ENCODE measurements around the gene KDM5B. TPM values are rescaled to one million over a fixed set of nuclear protein-coding genes. Genes with fewer than 3 reads are reported as not detected.

Gene KDM5B
- total and polyA plus RNA-seq, 2 of the 8 experiments (the other 6 are each of a cell fraction or from before 2014, with no cell fraction given), result 73.3 to 210 TPM

DNA sequence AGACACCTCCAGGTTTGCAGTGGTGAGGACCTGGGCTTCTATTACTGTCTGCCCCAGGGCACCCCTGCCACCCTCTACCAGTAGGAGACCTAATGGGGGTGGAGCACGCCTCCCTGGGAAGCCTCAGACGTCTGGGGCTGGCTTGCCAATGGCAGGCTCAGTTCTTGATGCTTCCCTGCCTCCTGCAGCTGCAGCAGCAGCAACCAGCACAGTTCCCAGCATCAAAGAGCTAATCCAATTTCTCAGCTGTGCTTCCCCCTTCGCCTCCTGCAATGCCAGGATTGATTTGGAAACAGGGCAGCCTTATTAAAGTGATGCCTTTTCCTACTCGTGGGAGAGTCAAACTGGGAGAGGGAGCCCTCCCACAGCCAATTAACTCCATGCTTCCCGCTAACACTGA lies 106.1 kb downstream of the KDM5B start:
- Histone ChIP-seq H3K27ac (ENCODE audit: low read depth, low read length) (no peak overlapping the region), H3K4me2 (ENCODE audit: insufficient read depth in 1 of 2, low read depth in 2 of 2, low read length in 2 of 2) (no peak overlapping the region), H3K23me2 (ENCODE audit: low read depth, low read length) (no peaks in the 10 kb centered on the region), H2AK5ac (ENCODE audit: low read depth, low read length) (no peak overlapping the region), H3K56ac (replicated peaks; ENCODE audit: insufficient read length, low read depth, low read length) (no peak overlapping the region), H3K36me3 (ENCODE audit: control insufficient read depth in 2 of 4, insufficient read depth in 4 of 4, low read length in 3 of 4) (no peaks in the 10 kb centered on the region), H2BK20ac (ENCODE audit: low read length) (no peak overlapping the region), H3K4ac (replicated peaks; ENCODE audit: insufficient read length, low read depth, low read length) (no peak overlapping the region), H4K91ac (replicated peaks; ENCODE audit: insufficient read length, low read length) (no peak overlapping the region), H3K9me3 (ENCODE audit: insufficient read depth in 2 of 2, low read depth in 1 of 2, low read length in 1 of 2) (no peaks in the 10 kb centered on the region), H2BK12ac (ENCODE audit: low read depth, low read length) (no peak overlapping the region), H4K20me1 (replicated peaks in 1 of 2; ENCODE audit: control insufficient read depth in 1 of 2, insufficient read depth in 2 of 2, low read length in 2 of 2) (peaks cover 2% of the 10 kb centered on the region in 2 experiments), H3K79me1 (ENCODE audit: low read depth, low read length) (no peaks in the 10 kb centered on the region; the same call in 1 of the 2 replicates), H4K8ac (ENCODE audit: extremely low read depth, insufficient read depth, low read length) (no peak overlapping the region), H2BK120ac (replicated peaks; ENCODE audit: low read depth, low read length) (no peak overlapping the region), H3K4me3 (ENCODE audit: extremely low read depth in 1 of 4, insufficient read depth in 2 of 4, low read depth in 3 of 4, low read length in 4 of 4) (no peak overlapping the region), H2BK15ac (ENCODE audit: low read length) (no peak overlapping the region), H3K9ac (replicated peaks in 1 of 4; ENCODE audit: extremely low read depth in 1 of 4, low read depth in 3 of 4, low read length in 3 of 4) (no peak overlapping the region), H3K18ac (ENCODE audit: extremely low read depth, low read length) (no peak overlapping the region), H3K23ac (ENCODE audit: insufficient read length) (no peak overlapping the region), H2AFZ (ENCODE audit: low read length) (no peak overlapping the region), H4K5ac (ENCODE audit: insufficient read length, low read depth, low read length) (no peak overlapping the region), H3K14ac (ENCODE audit: insufficient read length) (no peak overlapping the region), H3K4me1 (replicated peaks in 1 of 4; ENCODE audit: control insufficient read depth in 3 of 4, insufficient read depth in 4 of 4, low read length in 3 of 4) (peaks cover 0 to 8% (median 3%) of the 10 kb centered on the region in 4 experiments; a peak in 4 of 7 replicates), H2BK5ac (ENCODE audit: low read depth, low read length) (no peak overlapping the region), H3K79me2 (ENCODE audit: control insufficient read depth in 1 of 2, insufficient read depth in 2 of 2, low read length in 2 of 2) (no peaks in the 10 kb centered on the region), H3K27me3 (replicated peaks in 1 of 4; ENCODE audit: control insufficient read depth in 3 of 4, extremely low read depth in 1 of 4, insufficient read depth in 3 of 4, low read length in 3 of 4) (no peaks in the 10 kb centered on the region)
- DNase-seq (ENCODE audit: low read depth in 1 of 2, low spot score in 2 of 2), result no peak
- POLR2A ChIA-PET (ENCODE audit: partially characterized antibody), result interaction anchor here (0.6 kb wide), 1 partner anchor 131 kb away, joined by 3 read pairs; no protein-coding TSS in a partner anchor
- WGBS, 2 experiments (ENCODE audit: extremely low coverage in 1 of 2, insufficient coverage in 1 of 2, insufficient read length in 1 of 2, insufficient replicate concordance in 2 of 2, low coverage in 1 of 2, low lambda C conversion rate in 2 of 2, missing lambda C conversion rate in 1 of 2), result 73% methylated on average over 5 of the region's 5 CpGs; no CpG with 5 or more reads in 1 of the 2 experiments
- no peak for FAIRE-seq
- CTCF ChIA-PET (ENCODE audit: partially characterized antibody), result interaction anchor here (0.6 to 11.3 kb wide), 7 partner anchors 10 to 238 kb away, joined by 3 to 180 read pairs (median 5); partner anchors contain the start of gene SYT2
- no peak for TF ChIP-seq JUN (IDR thresholded peaks at IDR 0.05; ENCODE audit: low read depth, low read length)
- no peak for TF ChIP-seq CTBP2 (IDR thresholded peaks at IDR 0.05; ENCODE audit: borderline replicate concordance, insufficient read depth, insufficient read length, low read length)
- TF ChIP-seq, protein P1, sequence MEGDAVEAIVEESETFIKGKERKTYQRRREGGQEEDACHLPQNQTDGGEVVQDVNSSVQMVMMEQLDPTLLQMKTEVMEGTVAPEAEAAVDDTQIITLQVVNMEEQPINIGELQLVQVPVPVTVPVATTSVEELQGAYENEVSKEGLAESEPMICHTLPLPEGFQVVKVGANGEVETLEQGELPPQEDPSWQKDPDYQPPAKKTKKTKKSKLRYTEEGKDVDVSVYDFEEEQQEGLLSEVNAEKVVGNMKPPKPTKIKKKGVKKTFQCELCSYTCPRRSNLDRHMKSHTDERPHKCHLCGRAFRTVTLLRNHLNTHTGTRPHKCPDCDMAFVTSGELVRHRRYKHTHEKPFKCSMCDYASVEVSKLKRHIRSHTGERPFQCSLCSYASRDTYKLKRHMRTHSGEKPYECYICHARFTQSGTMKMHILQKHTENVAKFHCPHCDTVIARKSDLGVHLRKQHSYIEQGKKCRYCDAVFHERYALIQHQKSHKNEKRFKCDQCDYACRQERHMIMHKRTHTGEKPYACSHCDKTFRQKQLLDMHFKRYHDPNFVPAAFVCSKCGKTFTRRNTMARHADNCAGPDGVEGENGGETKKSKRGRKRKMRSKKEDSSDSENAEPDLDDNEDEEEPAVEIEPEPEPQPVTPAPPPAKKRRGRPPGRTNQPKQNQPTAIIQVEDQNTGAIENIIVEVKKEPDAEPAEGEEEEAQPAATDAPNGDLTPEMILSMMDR (IDR thresholded peaks at IDR 0.05; ENCODE audit: control extremely low read depth in 1 of 3, insufficient read depth in 1 of 3, low read depth in 1 of 3, low read length in 3 of 3), result no peak

All from H1 (cell line).